ENCODE results near the gene GAS2L2. TPM values are rescaled to one million over a fixed set of nuclear protein-coding genes. Genes with fewer than 3 reads are reported as not detected.

Gene GAS2L2
- total and polyA plus RNA-seq, 2 experiments from 2014 or later: 0.06 TPM; not detected in 1

DNA sequence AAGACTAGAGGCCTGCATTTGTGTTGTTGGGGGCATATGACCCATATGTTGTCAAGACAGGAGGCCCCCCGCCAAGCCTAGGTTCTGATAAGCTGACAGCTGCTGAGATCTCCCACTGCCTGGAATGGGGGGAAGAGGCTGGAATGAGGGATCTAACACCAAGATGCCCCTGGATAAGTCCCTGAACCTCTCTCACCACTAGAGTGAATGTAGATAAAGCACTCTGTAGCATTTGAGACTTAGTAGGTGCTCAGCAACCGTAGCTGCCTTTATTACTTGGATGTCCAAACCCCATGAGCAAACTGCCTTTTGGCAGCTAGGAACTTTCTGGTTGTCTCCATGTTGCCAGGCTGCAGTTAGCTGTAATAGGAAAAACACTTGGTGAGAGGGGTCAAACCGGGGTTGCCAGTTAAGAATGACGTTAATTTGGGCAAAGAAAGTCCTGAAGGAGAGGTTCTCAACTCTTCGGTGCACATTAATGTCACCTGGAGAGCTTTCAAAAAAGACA is 26.0 kb downstream of the GAS2L2 start:
- H3K36me3 Mint-ChIP-seq (ENCODE audit: low read depth): peaks cover 21% of the 10 kb centered on the region
- Histone ChIP-seq H3K9me2 (ENCODE audit: insufficient read depth) (no peaks in the 10 kb centered on the region), H3K36me3 (ENCODE audit: insufficient read depth) (peaks cover 12% of the 10 kb centered on the region), H4K20me1 (replicated peaks; ENCODE audit: insufficient read depth) (peaks cover 5% of the 10 kb centered on the region), H3K79me2 (replicated peaks; ENCODE audit: insufficient read depth) (no peaks in the 10 kb centered on the region), H3K4me1 (ENCODE audit: insufficient read depth) (peaks cover 27% of the 10 kb centered on the region), H3K27ac (ENCODE audit: low read depth) (no peak overlapping the region), H3K27me3 (ENCODE audit: insufficient read depth) (peaks cover 5% of the 10 kb centered on the region; the same call in 1 of the 2 replicates), H3K4me3 (no peak overlapping the region), H3K4me2 (no peak overlapping the region), H3F3A (replicated peaks; ENCODE audit: low read depth) (0 out of 2 replicates have a peak, but pooled peaks cover 3% of the 10 kb centered on the region), H2AFZ (no peak overlapping the region)
- TF ChIP-seq EZH2phosphoT487 (IDR thresholded peaks at IDR 0.05; ENCODE audit: unreplicated experiment) (no peak), EZH2 (IDR thresholded peaks at IDR 0.05; ENCODE audit: low read depth, unreplicated experiment) (no peak), CREB1 (CRISPR knock-in tag; IDR thresholded peaks at IDR 0.05; ENCODE audit: low read depth) (no peak), ZNF331 (CRISPR knock-in tag; IDR thresholded peaks at IDR 0.05; ENCODE audit: low read depth) (no peak), NANOG (IDR thresholded peaks at IDR 0.05; ENCODE audit: borderline replicate concordance) (no peak), JUNB (IDR thresholded peaks at IDR 0.05; ENCODE audit: unreplicated experiment) (no peak), POLR2AphosphoS5 (IDR thresholded peaks at IDR 0.05; ENCODE audit: low read depth) (no peak), ZNF114 (CRISPR knock-in tag; IDR thresholded peaks at IDR 0.05) (no peak)
- TF ChIP-seq, protein P1, sequence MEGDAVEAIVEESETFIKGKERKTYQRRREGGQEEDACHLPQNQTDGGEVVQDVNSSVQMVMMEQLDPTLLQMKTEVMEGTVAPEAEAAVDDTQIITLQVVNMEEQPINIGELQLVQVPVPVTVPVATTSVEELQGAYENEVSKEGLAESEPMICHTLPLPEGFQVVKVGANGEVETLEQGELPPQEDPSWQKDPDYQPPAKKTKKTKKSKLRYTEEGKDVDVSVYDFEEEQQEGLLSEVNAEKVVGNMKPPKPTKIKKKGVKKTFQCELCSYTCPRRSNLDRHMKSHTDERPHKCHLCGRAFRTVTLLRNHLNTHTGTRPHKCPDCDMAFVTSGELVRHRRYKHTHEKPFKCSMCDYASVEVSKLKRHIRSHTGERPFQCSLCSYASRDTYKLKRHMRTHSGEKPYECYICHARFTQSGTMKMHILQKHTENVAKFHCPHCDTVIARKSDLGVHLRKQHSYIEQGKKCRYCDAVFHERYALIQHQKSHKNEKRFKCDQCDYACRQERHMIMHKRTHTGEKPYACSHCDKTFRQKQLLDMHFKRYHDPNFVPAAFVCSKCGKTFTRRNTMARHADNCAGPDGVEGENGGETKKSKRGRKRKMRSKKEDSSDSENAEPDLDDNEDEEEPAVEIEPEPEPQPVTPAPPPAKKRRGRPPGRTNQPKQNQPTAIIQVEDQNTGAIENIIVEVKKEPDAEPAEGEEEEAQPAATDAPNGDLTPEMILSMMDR (conservative IDR thresholded peaks at IDR 0.05; ENCODE audit: low read depth in 2 of 2): no peak
- TF ChIP-seq, protein P2, sequence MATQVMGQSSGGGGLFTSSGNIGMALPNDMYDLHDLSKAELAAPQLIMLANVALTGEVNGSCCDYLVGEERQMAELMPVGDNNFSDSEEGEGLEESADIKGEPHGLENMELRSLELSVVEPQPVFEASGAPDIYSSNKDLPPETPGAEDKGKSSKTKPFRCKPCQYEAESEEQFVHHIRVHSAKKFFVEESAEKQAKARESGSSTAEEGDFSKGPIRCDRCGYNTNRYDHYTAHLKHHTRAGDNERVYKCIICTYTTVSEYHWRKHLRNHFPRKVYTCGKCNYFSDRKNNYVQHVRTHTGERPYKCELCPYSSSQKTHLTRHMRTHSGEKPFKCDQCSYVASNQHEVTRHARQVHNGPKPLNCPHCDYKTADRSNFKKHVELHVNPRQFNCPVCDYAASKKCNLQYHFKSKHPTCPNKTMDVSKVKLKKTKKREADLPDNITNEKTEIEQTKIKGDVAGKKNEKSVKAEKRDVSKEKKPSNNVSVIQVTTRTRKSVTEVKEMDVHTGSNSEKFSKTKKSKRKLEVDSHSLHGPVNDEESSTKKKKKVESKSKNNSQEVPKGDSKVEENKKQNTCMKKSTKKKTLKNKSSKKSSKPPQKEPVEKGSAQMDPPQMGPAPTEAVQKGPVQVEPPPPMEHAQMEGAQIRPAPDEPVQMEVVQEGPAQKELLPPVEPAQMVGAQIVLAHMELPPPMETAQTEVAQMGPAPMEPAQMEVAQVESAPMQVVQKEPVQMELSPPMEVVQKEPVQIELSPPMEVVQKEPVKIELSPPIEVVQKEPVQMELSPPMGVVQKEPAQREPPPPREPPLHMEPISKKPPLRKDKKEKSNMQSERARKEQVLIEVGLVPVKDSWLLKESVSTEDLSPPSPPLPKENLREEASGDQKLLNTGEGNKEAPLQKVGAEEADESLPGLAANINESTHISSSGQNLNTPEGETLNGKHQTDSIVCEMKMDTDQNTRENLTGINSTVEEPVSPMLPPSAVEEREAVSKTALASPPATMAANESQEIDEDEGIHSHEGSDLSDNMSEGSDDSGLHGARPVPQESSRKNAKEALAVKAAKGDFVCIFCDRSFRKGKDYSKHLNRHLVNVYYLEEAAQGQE (IDR thresholded peaks at IDR 0.05; ENCODE audit: unreplicated experiment): no peak
- TF ChIP-seq, protein P3, sequence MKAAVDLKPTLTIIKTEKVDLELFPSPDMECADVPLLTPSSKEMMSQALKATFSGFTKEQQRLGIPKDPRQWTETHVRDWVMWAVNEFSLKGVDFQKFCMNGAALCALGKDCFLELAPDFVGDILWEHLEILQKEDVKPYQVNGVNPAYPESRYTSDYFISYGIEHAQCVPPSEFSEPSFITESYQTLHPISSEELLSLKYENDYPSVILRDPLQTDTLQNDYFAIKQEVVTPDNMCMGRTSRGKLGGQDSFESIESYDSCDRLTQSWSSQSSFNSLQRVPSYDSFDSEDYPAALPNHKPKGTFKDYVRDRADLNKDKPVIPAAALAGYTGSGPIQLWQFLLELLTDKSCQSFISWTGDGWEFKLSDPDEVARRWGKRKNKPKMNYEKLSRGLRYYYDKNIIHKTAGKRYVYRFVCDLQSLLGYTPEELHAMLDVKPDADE (IDR thresholded peaks at IDR 0.05): no peak
- TF ChIP-seq, protein P4, sequence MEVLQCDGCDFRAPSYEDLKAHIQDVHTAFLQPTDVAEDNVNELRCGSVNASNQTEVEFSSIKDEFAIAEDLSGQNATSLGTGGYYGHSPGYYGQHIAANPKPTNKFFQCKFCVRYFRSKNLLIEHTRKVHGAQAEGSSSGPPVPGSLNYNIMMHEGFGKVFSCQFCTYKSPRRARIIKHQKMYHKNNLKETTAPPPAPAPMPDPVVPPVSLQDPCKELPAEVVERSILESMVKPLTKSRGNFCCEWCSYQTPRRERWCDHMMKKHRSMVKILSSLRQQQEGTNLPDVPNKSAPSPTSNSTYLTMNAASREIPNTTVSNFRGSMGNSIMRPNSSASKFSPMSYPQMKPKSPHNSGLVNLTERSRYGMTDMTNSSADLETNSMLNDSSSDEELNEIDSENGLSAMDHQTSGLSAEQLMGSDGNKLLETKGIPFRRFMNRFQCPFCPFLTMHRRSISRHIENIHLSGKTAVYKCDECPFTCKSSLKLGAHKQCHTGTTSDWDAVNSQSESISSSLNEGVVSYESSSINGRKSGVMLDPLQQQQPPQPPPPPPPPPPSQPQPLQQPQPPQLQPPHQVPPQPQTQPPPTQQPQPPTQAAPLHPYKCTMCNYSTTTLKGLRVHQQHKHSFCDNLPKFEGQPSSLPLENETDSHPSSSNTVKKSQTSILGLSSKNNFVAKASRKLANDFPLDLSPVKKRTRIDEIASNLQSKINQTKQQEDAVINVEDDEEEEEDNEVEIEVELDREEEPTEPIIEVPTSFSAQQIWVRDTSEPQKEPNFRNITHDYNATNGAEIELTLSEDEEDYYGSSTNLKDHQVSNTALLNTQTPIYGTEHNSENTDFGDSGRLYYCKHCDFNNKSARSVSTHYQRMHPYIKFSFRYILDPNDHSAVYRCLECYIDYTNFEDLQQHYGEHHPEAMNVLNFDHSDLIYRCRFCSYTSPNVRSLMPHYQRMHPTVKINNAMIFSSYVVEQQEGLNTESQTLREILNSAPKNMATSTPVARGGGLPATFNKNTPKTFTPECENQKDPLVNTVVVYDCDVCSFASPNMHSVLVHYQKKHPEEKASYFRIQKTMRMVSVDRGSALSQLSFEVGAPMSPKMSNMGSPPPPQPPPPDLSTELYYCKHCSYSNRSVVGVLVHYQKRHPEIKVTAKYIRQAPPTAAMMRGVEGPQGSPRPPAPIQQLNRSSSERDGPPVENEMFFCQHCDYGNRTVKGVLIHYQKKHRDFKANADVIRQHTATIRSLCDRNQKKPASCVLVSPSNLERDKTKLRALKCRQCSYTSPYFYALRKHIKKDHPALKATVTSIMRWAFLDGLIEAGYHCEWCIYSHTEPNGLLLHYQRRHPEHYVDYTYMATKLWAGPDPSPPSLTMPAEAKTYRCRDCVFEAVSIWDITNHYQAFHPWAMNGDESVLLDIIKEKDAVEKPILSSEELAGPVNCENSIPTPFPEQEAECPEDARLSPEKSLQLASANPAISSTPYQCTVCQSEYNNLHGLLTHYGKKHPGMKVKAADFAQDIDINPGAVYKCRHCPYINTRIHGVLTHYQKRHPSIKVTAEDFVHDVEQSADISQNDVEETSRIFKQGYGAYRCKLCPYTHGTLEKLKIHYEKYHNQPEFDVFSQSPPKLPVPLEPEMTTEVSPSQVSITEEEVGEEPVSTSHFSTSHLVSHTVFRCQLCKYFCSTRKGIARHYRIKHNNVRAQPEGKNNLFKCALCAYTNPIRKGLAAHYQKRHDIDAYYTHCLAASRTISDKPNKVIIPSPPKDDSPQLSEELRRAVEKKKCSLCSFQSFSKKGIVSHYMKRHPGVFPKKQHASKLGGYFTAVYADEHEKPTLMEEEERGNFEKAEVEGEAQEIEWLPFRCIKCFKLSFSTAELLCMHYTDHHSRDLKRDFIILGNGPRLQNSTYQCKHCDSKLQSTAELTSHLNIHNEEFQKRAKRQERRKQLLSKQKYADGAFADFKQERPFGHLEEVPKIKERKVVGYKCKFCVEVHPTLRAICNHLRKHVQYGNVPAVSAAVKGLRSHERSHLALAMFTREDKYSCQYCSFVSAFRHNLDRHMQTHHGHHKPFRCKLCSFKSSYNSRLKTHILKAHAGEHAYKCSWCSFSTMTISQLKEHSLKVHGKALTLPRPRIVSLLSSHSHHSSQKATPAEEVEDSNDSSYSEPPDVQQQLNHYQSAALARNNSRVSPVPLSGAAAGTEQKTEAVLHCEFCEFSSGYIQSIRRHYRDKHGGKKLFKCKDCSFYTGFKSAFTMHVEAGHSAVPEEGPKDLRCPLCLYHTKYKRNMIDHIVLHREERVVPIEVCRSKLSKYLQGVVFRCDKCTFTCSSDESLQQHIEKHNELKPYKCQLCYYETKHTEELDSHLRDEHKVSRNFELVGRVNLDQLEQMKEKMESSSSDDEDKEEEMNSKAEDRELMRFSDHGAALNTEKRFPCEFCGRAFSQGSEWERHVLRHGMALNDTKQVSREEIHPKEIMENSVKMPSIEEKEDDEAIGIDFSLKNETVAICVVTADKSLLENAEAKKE (CRISPR knock-in tag; IDR thresholded peaks at IDR 0.05): no peak
- ATAC-seq (no peak), DNase-seq (ENCODE audit: low spot score) (no peak)
- H3K27ac Mint-ChIP-seq: no peak overlapping the region
- H3K4me3 Mint-ChIP-seq: no peak overlapping the region
- peaks cover 8% of the 10 kb centered on the region for H3K27me3 Mint-ChIP-seq (ENCODE audit: insufficient read depth, low read depth, poor library complexity)
- H3K9me3 Mint-ChIP-seq: no peaks in the 10 kb centered on the region
- H3K4me1 Mint-ChIP-seq: peaks cover 37% of the 10 kb centered on the region

All from GM23338 (cell line).